Body of pancreas (tissue), 4 donors: ENCODE measurements around the gene ZNF429. TPM values are rescaled to one million over a fixed set of nuclear protein-coding genes. Genes with fewer than 3 reads are reported as not detected.
A peak's percentile ranks its signal among the peaks of the same experiment; 100 is the strongest.

Experiments used
- ATAC-seq: fragments of 150-250 bp; one replicate; pipeline ENCODE4 v1.9.1; 2016
- DNase-seq, 4 donors: peaks; one replicate each; pipeline ENCODE4 v3.0.0-alpha.2; 2019
- H3K27ac ChIP-seq, 4 donors: fragments of 200-600 bp; sonication (generic); 1 replicate in 3 of 4; 2 replicates in 1 of 4; pipeline versions ENCODE4 v1.5.1 to v1.6.1; 2016 to 2019; ENCODE audit warnings: mild to moderate bottlenecking in 1 of 4, mixed read lengths in 1 of 4, moderate library complexity in 1 of 4
- H3K27me3 ChIP-seq, 2 donors: fragments of 200-600 bp; sonication (generic); one replicate each; pipeline ENCODE4 v1.6.0; 2016; ENCODE audit warnings: mild to moderate bottlenecking in 1 of 2
- H3K36me3 ChIP-seq, 2 donors: fragments of 200-600 bp; sonication (generic); replicated peaks in 1 of 2; 2 replicates each; pipeline ENCODE4 v1.5.1; 2016; ENCODE audit warnings: low read depth in 2 of 2; ENCODE audit not compliant: insufficient read depth in 1 of 2
- H3K4me1 ChIP-seq: fragments of 200-600 bp; sonication (generic); one replicate; pipeline ENCODE4 v1.6.0; 2016
- H3K4me3 ChIP-seq, 2 donors: fragments of 200-600 bp; sonication (generic); 1 replicate in 1 of 2; 2 replicates in 1 of 2; pipeline ENCODE4 v1.5.1; 2016 to 2019
- H3K9me3 ChIP-seq, 3 donors: fragments of 200-600 bp; sonication (generic); 1 replicate in 2 of 3; 2 replicates in 1 of 3; pipeline ENCODE4 v1.5.1; 2016
- CTCF ChIP-seq, 7 experiments: fragments of 450-650 bp in 4 of 7; fragments of 200-600 bp in 3 of 7; sonication (generic) in 3 of 7; IDR thresholded peaks; one replicate each; pipeline ENCODE4 v1.5.1; 2016 to 2019; ENCODE audit warnings: antibody characterized with exemption in 7 of 7
- POLR2A ChIP-seq, 3 donors: fragments of 450-650 bp; IDR thresholded peaks; one replicate each; pipeline ENCODE4 v1.6.1; 2016; ENCODE audit warnings: antibody characterized with exemption in 3 of 3, mild to moderate bottlenecking in 2 of 3
- WGBS, 2 donors: methylation state at CpG; one replicate each; pipeline ENCODE4 v1.1.5; 2017; 5-methylcytosine and 5-hydroxymethylcytosine counted together
- intact Hi-C: fragments of 100-400 bp; cut with DNase I; formaldehyde crosslinking; loops from one replicate; pipeline ENCODE4 v1.15.1; 2023
- total RNA-seq, 2 donors: library from RNA; depleted of rRNA; stranded (reverse); fragments of >200 nt; gene quantifications; one replicate each; pipeline ENCODE4 v1.1.0, GENCODE V29; 2016

ZNF429 gene
- total RNA-seq, 2 donors from 2014 or later, result 21.5 to 55.7 TPM

- ATAC-seq (no peak), DNase-seq (no peak)
- intact Hi-C loops, result no loop called here
- 92 to 96% methylated on average over 1 of the region's 1 CpG for WGBS, 2 donors
- no peaks in the 10 kb centered on the region for H3K9me3 ChIP-seq
- no peaks in the 10 kb centered on the region for H3K36me3 ChIP-seq
- peaks cover 37% of the 10 kb centered on the region for H3K4me1 ChIP-seq
- peak overlapping the region in 1 of 4 donors; percentile 5 for H3K27ac ChIP-seq
- TF ChIP-seq POLR2A (IDR thresholded peaks at IDR 0.05) (no peak), CTCF (IDR thresholded peaks at IDR 0.05) (no peak)
- H3K27me3 ChIP-seq, result no peaks in the 10 kb centered on the region
- H3K4me3 ChIP-seq, result no peak overlapping the region
Measured at GRCh38 chr19:21580818-21581217, 75.4 kb downstream of the ZNF429 start.

- H3K27me3 ChIP-seq, result no peaks in the 10 kb centered on the region
- ATAC-seq (peak; percentile 31), DNase-seq (peak; percentile 50 to 76 (median 59))
- TF ChIP-seq POLR2A (IDR thresholded peaks at IDR 0.05), result no peak
- TF ChIP-seq CTCF (IDR thresholded peaks at IDR 0.05), result no peak
- 22 to 40% methylated on average over 1 of the region's 1 CpG for WGBS, 2 donors
- H3K4me3 ChIP-seq, result no peak overlapping the region
- H3K4me1 ChIP-seq, result peaks cover 37% of the 10 kb centered on the region
- peak overlapping the region in 3 of 4 donors; percentile 32 to 65 (median 52) for H3K27ac ChIP-seq
- intact Hi-C loops, result no loop called here
- no peaks in the 10 kb centered on the region for H3K9me3 ChIP-seq
- no peaks in the 10 kb centered on the region for H3K36me3 ChIP-seq
Measured at GRCh38 chr19:21581646-21582240, 76.3 kb downstream of the ZNF429 start.

DNA sequence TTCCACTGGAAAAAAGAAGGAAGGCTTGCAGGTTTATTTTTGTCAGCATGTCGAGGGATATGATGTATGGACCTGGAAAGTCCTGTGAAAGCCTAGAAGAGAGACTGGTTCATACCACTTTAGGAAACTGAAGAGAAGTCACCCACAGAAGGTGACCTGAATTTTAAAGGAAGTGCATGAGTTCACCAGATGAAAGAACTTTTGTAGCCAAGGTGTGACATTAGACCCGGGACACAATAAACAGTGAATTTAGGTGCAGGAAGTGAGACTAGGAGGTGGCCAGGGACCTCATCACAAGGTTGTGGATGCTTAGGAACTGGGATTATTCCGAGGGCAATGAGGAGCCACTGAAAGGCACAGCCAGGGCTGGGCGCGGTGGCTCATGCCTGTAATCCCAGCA, 79.1 kb downstream of the ZNF429 start:
- no peak for ATAC-seq
- WGBS, 2 donors, result 51 to 60% methylated on average over 5 of the region's 5 CpGs
- DNase-seq, result no peak
- Histone ChIP-seq H3K4me3 (no peak overlapping the region), H3K27ac (peak overlapping the region in 3 of 4 donors; percentile 94 to 96 (median 96)), H3K36me3 (no peaks in the 10 kb centered on the region), H3K4me1 (peaks cover 60% of the 10 kb centered on the region), H3K27me3 (no peaks in the 10 kb centered on the region), H3K9me3 (no peaks in the 10 kb centered on the region)
- TF ChIP-seq POLR2A (IDR thresholded peaks at IDR 0.05) (no peak), CTCF (IDR thresholded peaks at IDR 0.05) (no peak)
- intact Hi-C loops, result no loop called here

DNA sequence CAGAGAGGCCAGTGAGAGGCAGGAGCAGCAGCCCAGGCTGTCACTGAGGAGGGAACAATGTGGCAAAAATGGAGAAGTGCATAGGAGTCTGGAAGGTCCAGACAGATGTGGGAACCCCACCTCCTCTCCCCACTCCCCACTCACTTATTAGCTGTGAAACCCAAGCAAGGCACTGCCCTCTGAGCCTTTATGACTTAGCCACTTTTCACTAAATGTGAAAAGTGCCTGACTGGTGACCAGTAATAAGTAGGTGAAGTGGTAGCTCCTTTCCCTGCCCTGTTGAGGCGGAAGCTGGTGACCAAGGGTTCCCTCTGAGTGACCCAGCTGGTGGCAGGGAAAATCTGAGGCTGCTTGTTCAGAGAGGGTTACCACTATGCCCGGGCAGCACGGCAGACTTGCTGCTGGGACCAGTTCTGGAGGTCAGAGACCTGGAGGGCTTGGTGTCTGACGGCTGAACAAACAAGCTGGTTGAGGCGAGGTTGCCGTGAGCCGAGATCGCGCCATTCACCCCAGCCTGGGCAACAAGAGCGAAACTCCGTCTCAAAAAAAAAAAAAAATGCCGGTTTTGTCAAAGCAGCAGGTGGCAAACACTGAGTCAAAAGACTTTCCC, 80.0 kb downstream of the ZNF429 start:
- ATAC-seq (peak; percentile 25), DNase-seq (peak; percentile 44 to 60 (median 54))
- Histone ChIP-seq H3K4me3 (peak overlapping the region in 1 of 2 donors; percentile 82), H3K36me3 (no peaks in the 10 kb centered on the region), H3K9me3 (no peaks in the 10 kb centered on the region), H3K4me1 (peaks cover 68% of the 10 kb centered on the region), H3K27ac (peak overlapping the region; percentile 50 to 96 (median 95)), H3K27me3 (no peaks in the 10 kb centered on the region)
- 12 to 16% methylated on average over 12 of the region's 12 CpGs for WGBS, 2 donors
- intact Hi-C loops, result no loop called here
- TF ChIP-seq POLR2A (IDR thresholded peaks at IDR 0.05), result peak; percentile 10 to 43 (median 27)
- no peak for TF ChIP-seq CTCF (IDR thresholded peaks at IDR 0.05)
